ENCODE results near the gene U2AF2.

U2AF2 gene

GRCh38 chr19:55621673-55622231 lies 33.1 kb upstream of the U2AF2 start:
- DNase-seq (ENCODE audit: low spot score): no peak

- peak; percentile 11 for DNase-seq (ENCODE audit: low spot score)
Observed at GRCh38 chr19:55622242-55622969, 32.4 kb upstream of the U2AF2 start.

- DNase-seq (ENCODE audit: low spot score): no peak
Observed at GRCh38 chr19:55623130-55623529, 31.7 kb upstream of the U2AF2 start.

- DNase-seq (ENCODE audit: low spot score): no peak
Observed at GRCh38 chr19:55623561-55623960, 31.3 kb upstream of the U2AF2 start.

GRCh38 chr19:55624109-55625003 lies 30.5 kb upstream of the U2AF2 start, which contains the start of gene ZNF784:
ZNF784 (minus strand) TSS chr19:55624566; CDS start chr19:55624561, 5 bp downstream.
- peak; percentile 93 for DNase-seq (ENCODE audit: low spot score)

- DNase-seq (ENCODE audit: low spot score): no peak
Observed at GRCh38 chr19:55625004-55625326, 29.9 kb upstream of the U2AF2 start.

GRCh38 chr19:55626350-55626749 lies 28.5 kb upstream of the U2AF2 start:
- DNase-seq (ENCODE audit: low spot score): no peak

GRCh38 chr19:55632463-55632834 lies 22.4 kb upstream of the U2AF2 start:
- peak; percentile 54 for DNase-seq (ENCODE audit: low spot score)

GRCh38 chr19:55633861-55634260 lies 21.0 kb upstream of the U2AF2 start:
- DNase-seq (ENCODE audit: low spot score): no peak

- no peak for DNase-seq (ENCODE audit: low spot score)
Observed at GRCh38 chr19:55635334-55635717, 19.5 kb upstream of the U2AF2 start.

- no peak for DNase-seq (ENCODE audit: low spot score)
Observed at GRCh38 chr19:55635856-55636440, 18.9 kb upstream of the U2AF2 start.

- DNase-seq (ENCODE audit: low spot score): no peak
Observed at GRCh38 chr19:55636723-55637122, 18.1 kb upstream of the U2AF2 start.

GRCh38 chr19:55637534-55637933 lies 17.3 kb upstream of the U2AF2 start:
- no peak for DNase-seq (ENCODE audit: low spot score)

- DNase-seq (ENCODE audit: low spot score): no peak
Observed at GRCh38 chr19:55638864-55639359, 15.9 kb upstream of the U2AF2 start.

GRCh38 chr19:55640043-55640576 lies 14.7 kb upstream of the U2AF2 start:
- no peak for DNase-seq (ENCODE audit: low spot score)

- DNase-seq (ENCODE audit: low spot score): peak; percentile 84
Observed at GRCh38 chr19:55640577-55641425, 14.0 kb upstream of the U2AF2 start, which contains the start of gene ZNF580. ZNF580 (plus strand) TSS chr19:55641002; CDS start chr19:55642509, 1,507 bp downstream.

- no peak for DNase-seq (ENCODE audit: low spot score)
Observed at GRCh38 chr19:55641426-55642152, 13.2 kb upstream of the U2AF2 start.

GRCh38 chr19:55642153-55643002 lies 12.5 kb upstream of the U2AF2 start:
- no peak for DNase-seq (ENCODE audit: low spot score)
